UCSD-AML1 (cell line): Measurements from ENCODE around the gene PAM.

ENCODE experiments used
- DNase-seq: peaks from one replicate; lab custom pipeline; 2025; ENCODE audit not compliant: unreplicated experiment; lab: John Stamatoyannopoulos, UW

The PAM gene

GRCh38 chr5:102930244-102930643, 175.1 kb downstream of the PAM start:
- DNase-seq: no peak

GRCh38 chr5:102931085-102931725, 176.1 kb downstream of the PAM start:
- no peak for DNase-seq

GRCh38 chr5:102932781-102933180, 177.7 kb downstream of the PAM start:
- no peak for DNase-seq

- DNase-seq: no peak
Observed at GRCh38 chr5:102933316-102933715, 178.2 kb downstream of the PAM start.

- no peak for DNase-seq
Observed at GRCh38 chr5:102933721-102934459, 178.8 kb downstream of the PAM start.

- no peak for DNase-seq
Observed at GRCh38 chr5:102937894-102938293, 182.8 kb downstream of the PAM start.

GRCh38 chr5:102941111-102941510, 186.0 kb downstream of the PAM start:
- no peak for DNase-seq

- DNase-seq: no peak
Observed at GRCh38 chr5:102946414-102946813, 191.3 kb downstream of the PAM start.

- no peak for DNase-seq
Observed at GRCh38 chr5:102946971-102947370, 191.9 kb downstream of the PAM start.

- DNase-seq: no peak
Observed at GRCh38 chr5:102955488-102955887, 200.4 kb downstream of the PAM start.

GRCh38 chr5:102956599-102956998, 201.5 kb downstream of the PAM start:
- DNase-seq: no peak

- DNase-seq: no peak
Observed at GRCh38 chr5:102957141-102957540, 202.0 kb downstream of the PAM start.

- no peak for DNase-seq
Observed at GRCh38 chr5:102958481-102959011, 203.4 kb downstream of the PAM start.

- no peak for DNase-seq
Observed at GRCh38 chr5:102959055-102959454, 203.9 kb downstream of the PAM start.

GRCh38 chr5:102961671-102962070, 206.6 kb downstream of the PAM start:
- no peak for DNase-seq

GRCh38 chr5:102965653-102966052, 210.5 kb downstream of the PAM start:
- no peak for DNase-seq

- DNase-seq: no peak
Observed at GRCh38 chr5:102969641-102970040, 214.5 kb downstream of the PAM start.

- DNase-seq: no peak
Observed at GRCh38 chr5:102971676-102972293, 216.7 kb downstream of the PAM start.

- no peak for DNase-seq
Observed at GRCh38 chr5:102974177-102974576, 219.1 kb downstream of the PAM start.

GRCh38 chr5:102975045-102975444, 219.9 kb downstream of the PAM start:
- DNase-seq: no peak

- DNase-seq: no peak
Observed at GRCh38 chr5:102975457-102976182, 220.5 kb downstream of the PAM start.
